Measurements from ENCODE around the gene BRD1. TPM values are rescaled to one million over a fixed set of nuclear protein-coding genes. Genes with fewer than 3 reads are reported as not detected.

BRD1 gene
- total RNA-seq, 1 experiment from 2014 or later: 51.2 TPM

DNA sequence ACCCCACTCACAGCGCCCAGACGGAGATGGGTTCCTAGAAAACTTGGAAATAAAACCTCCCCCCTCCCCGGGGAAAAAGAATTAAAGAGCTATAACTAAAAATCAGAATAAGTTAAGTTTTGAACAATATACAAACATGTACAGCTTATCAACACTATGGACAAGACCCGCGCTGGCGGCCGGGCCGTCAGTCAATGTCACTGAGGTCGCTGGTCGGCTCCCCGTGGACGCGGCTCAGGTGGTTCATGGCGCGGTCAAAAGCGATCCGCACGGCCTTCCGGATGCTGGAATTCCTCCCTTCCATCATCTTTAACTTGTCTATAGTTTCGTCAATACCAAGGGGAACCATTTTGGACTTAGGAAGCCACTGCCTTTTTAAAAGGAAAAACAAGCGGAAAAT lies 53.6 kb downstream of the BRD1 start:
- no peaks in the 10 kb centered on the region for H3K4me1 ChIP-seq (ENCODE audit: insufficient read depth, low read length, poor library complexity, severe bottlenecking)
- DNase-seq (ENCODE audit: low spot score): no peak
- H3K4me3 ChIP-seq (ENCODE audit: low read depth, low read length, poor library complexity, severe bottlenecking): no peak overlapping the region
- intact Hi-C loops (cut with micrococcal nuclease; ENCODE audit: unreplicated experiment): no loop called here
- BruUV-seq (replicated peaks): no TSS peak
- no peak overlapping the region for H3K27ac ChIP-seq (ENCODE audit: low read depth, low read length, poor library complexity, severe bottlenecking)
- no peaks in the 10 kb centered on the region for H3K9me3 ChIP-seq (ENCODE audit: low read depth, low read length, poor library complexity, severe bottlenecking)
- POLR2A ChIA-PET (ENCODE audit: low non-redundant PET): no interaction called here
- TF ChIP-seq, protein P1, sequence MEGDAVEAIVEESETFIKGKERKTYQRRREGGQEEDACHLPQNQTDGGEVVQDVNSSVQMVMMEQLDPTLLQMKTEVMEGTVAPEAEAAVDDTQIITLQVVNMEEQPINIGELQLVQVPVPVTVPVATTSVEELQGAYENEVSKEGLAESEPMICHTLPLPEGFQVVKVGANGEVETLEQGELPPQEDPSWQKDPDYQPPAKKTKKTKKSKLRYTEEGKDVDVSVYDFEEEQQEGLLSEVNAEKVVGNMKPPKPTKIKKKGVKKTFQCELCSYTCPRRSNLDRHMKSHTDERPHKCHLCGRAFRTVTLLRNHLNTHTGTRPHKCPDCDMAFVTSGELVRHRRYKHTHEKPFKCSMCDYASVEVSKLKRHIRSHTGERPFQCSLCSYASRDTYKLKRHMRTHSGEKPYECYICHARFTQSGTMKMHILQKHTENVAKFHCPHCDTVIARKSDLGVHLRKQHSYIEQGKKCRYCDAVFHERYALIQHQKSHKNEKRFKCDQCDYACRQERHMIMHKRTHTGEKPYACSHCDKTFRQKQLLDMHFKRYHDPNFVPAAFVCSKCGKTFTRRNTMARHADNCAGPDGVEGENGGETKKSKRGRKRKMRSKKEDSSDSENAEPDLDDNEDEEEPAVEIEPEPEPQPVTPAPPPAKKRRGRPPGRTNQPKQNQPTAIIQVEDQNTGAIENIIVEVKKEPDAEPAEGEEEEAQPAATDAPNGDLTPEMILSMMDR (conservative IDR thresholded peaks at IDR 0.05; ENCODE audit: low read depth, low read length): no peak
- TF ChIP-seq EZH2 (IDR thresholded peaks at IDR 0.05; ENCODE audit: borderline replicate concordance, low read depth, low read length, poor library complexity, severe bottlenecking): no peak
- peaks cover 57% of the 10 kb centered on the region for H3K36me3 ChIP-seq (ENCODE audit: insufficient read depth, low read length, poor library complexity, severe bottlenecking)
- CTCF ChIA-PET: no interaction called here
- H3K27me3 ChIP-seq (replicated peaks; ENCODE audit: insufficient read depth, low read depth, low read length, poor library complexity): no peaks in the 10 kb centered on the region

DNA sequence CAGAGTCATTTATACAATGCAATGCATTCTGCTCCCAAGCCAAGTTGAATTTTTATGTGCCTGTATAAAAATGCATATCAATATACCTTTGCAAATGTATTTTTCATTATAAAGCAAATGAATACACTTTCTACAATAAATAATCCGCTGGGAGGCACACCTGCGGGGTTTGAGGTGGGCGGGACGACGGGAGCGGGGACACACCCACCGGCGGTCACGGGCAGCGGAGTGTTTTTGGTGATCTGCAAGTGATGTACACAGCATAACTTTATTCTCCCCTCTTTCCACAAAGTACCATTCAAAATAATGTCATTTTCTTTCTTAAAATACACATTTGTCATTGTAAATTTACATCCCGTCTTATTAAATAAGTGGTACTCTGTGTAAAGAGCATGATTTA lies 54.1 kb downstream of the BRD1 start:
- ChIA-PET POLR2A (ENCODE audit: low non-redundant PET) (no interaction called here), CTCF (no interaction called here)
- no peak overlapping the region for H3K4me3 ChIP-seq (ENCODE audit: low read depth, low read length, poor library complexity, severe bottlenecking)
- no peaks in the 10 kb centered on the region for H3K9me3 ChIP-seq (ENCODE audit: low read depth, low read length, poor library complexity, severe bottlenecking)
- TSS peak; percentile 87 for BruUV-seq (replicated peaks)
- H3K4me1 ChIP-seq (ENCODE audit: insufficient read depth, low read length, poor library complexity, severe bottlenecking): no peaks in the 10 kb centered on the region
- intact Hi-C loops (cut with micrococcal nuclease; ENCODE audit: unreplicated experiment): no loop called here
- peaks cover 54% of the 10 kb centered on the region for H3K36me3 ChIP-seq (ENCODE audit: insufficient read depth, low read length, poor library complexity, severe bottlenecking)
- H3K27me3 ChIP-seq (replicated peaks; ENCODE audit: insufficient read depth, low read depth, low read length, poor library complexity): no peaks in the 10 kb centered on the region
- no peak overlapping the region for H3K27ac ChIP-seq (ENCODE audit: low read depth, low read length, poor library complexity, severe bottlenecking)
- TF ChIP-seq EZH2 (IDR thresholded peaks at IDR 0.05; ENCODE audit: borderline replicate concordance, low read depth, low read length, poor library complexity, severe bottlenecking): no peak
- TF ChIP-seq, protein P1 (conservative IDR thresholded peaks at IDR 0.05; ENCODE audit: low read depth, low read length): no peak
- no peak for DNase-seq (ENCODE audit: low spot score)

DNA sequence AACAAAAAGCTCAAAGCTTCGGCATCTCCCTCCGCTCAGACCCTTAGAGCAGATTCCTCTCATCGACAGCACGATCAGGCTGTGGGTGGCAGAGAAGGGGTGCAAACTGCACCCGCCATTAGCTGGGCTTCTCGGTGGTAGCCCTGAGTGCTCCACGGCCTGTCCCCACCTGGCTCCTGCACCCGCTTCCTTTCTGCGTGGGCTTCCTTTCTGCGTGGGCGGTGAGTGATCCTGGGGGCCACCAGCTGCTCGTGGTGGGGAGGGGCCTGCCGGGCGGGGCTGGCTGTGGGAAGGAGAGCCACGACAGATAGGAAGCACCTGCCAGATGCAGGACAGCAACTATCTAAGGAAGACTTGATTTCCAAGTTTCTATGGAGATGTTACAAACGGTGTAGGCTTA lies 55.0 kb downstream of the BRD1 start:
- CTCF ChIA-PET: no interaction called here

More for the DNA sequence above, 55.0 kb downstream of the BRD1 start:
- Histone ChIP-seq H3K36me3 (ENCODE audit: insufficient read depth, low read length, poor library complexity, severe bottlenecking) (peaks cover 47% of the 10 kb centered on the region), H3K4me1 (ENCODE audit: insufficient read depth, low read length, poor library complexity, severe bottlenecking) (no peaks in the 10 kb centered on the region), H3K27me3 (replicated peaks; ENCODE audit: insufficient read depth, low read depth, low read length, poor library complexity) (no peaks in the 10 kb centered on the region), H3K9me3 (ENCODE audit: low read depth, low read length, poor library complexity, severe bottlenecking) (no peaks in the 10 kb centered on the region), H3K4me3 (ENCODE audit: low read depth, low read length, poor library complexity, severe bottlenecking) (no peak overlapping the region), H3K27ac (ENCODE audit: low read depth, low read length, poor library complexity, severe bottlenecking) (no peak overlapping the region)
- DNase-seq (ENCODE audit: low spot score): no peak
- POLR2A ChIA-PET (ENCODE audit: low non-redundant PET): no interaction called here
- intact Hi-C loops (cut with micrococcal nuclease; ENCODE audit: unreplicated experiment): no loop called here
- TF ChIP-seq EZH2 (IDR thresholded peaks at IDR 0.05; ENCODE audit: borderline replicate concordance, low read depth, low read length, poor library complexity, severe bottlenecking): no peak
- TF ChIP-seq, protein P1 (conservative IDR thresholded peaks at IDR 0.05; ENCODE audit: low read depth, low read length): no peak
- no TSS peak for BruUV-seq (replicated peaks)

Measured in A673 (cell line).